ENCODE results near the gene ST3GAL3. TPM values are rescaled to one million over a fixed set of nuclear protein-coding genes. Genes with fewer than 3 reads are reported as not detected.

Gene ST3GAL3
- total and polyA plus RNA-seq, 10 of the 15 experiments (the other 5 are each of a cell fraction or from before 2014, with no cell fraction given): 1.2 to 19.3 (median 11.0) TPM

GRCh38 chr1:43934101-43934985 lies 227.0 kb downstream of the ST3GAL3 start (continued):
- no peak for TF ChIP-seq ETV6 (conservative IDR thresholded peaks at IDR 0.05 in 1 of 2, IDR thresholded peaks at IDR 0.05 in 1 of 2; ENCODE audit: borderline replicate concordance in 1 of 2, low read depth in 1 of 2)
- TF ChIP-seq SRF (IDR thresholded peaks at IDR 0.05; ENCODE audit: low read depth in 2 of 2, low read length in 2 of 2): no peak
- no peak for TF ChIP-seq ZBED1 (IDR thresholded peaks at IDR 0.05; ENCODE audit: borderline replicate concordance)
- TF ChIP-seq YBX1 (IDR thresholded peaks at IDR 0.05): no peak
- TF ChIP-seq RUNX3 (IDR thresholded peaks at IDR 0.05; ENCODE audit: low read length): peak; percentile 45
- no peak for TF ChIP-seq POLR2AphosphoS2 (IDR thresholded peaks at IDR 0.05; ENCODE audit: low read depth, low read length)
- TF ChIP-seq NBN (IDR thresholded peaks at IDR 0.05): peak; percentile 46
- no peak for TF ChIP-seq USF2 (IDR thresholded peaks at IDR 0.05; ENCODE audit: borderline replicate concordance, low read depth, low read length)
- no peak for TF ChIP-seq TBL1XR1 (IDR thresholded peaks at IDR 0.05; ENCODE audit: low read depth, low read length)
- TF ChIP-seq ESRRA (IDR thresholded peaks at IDR 0.05; ENCODE audit: low read length): no peak
- peak; percentile 83 for TF ChIP-seq SMC3 (IDR thresholded peaks at IDR 0.05; ENCODE audit: borderline replicate concordance, low read length)
- no peak for TF ChIP-seq E2F4 (IDR thresholded peaks at IDR 0.05; ENCODE audit: low read depth, low read length)
- TF ChIP-seq ZNF24 (IDR thresholded peaks at IDR 0.05): no peak
- TF ChIP-seq NKRF (conservative IDR thresholded peaks at IDR 0.05): no peak
- 0 out of 2 replicates have a peak, but pooled peaks have one; percentile 21 for TF ChIP-seq IRF4 (IDR thresholded peaks at IDR 0.05; ENCODE audit: low read depth, low read length)
- TF ChIP-seq ZNF687 (IDR thresholded peaks at IDR 0.05): no peak
- no peak for TF ChIP-seq HDAC6 (IDR thresholded peaks at IDR 0.05; ENCODE audit: unreplicated experiment)
- no peak for TF ChIP-seq ZBTB33 (IDR thresholded peaks at IDR 0.05)
- no peak for TF ChIP-seq JUNB (IDR thresholded peaks at IDR 0.05)
- TF ChIP-seq SPI1 (IDR thresholded peaks at IDR 0.05; ENCODE audit: borderline replicate concordance, insufficient read depth, low read depth, low read length): no peak

Data from GM12878 (cell line).